Astrocyte (in vitro differentiated cells and primary cell): ENCODE measurements around the gene COG7. TPM values are rescaled to one million over a fixed set of nuclear protein-coding genes. Genes with fewer than 3 reads are reported as not detected.

ENCODE experiments used
- DNase-seq: peaks from one replicate; pipeline ENCODE4 v3.0.0-alpha.2; 2010; ENCODE audit warnings: low read depth
- FAIRE-seq: peaks from 2 replicates; lab custom pipeline; 2011; peaks lifted over from hg19 to GRCh38; lab: Jason Lieb, UNC
- H2AFZ ChIP-seq: 2 replicates; pipeline ENCODE4 v1.6.0; 2012; ENCODE audit warnings: low read depth, low read length, inconsistent platforms
- H3K27ac ChIP-seq: 2 replicates; pipeline ENCODE4 v1.5.1; 2011; ENCODE audit warnings: low read depth, low read length, inconsistent platforms
- H3K27me3 ChIP-seq: 2 replicates; pipeline ENCODE4 v1.6.0; 2011; ENCODE audit warnings: low read length, inconsistent platforms; ENCODE audit not compliant: insufficient read depth
- H3K36me3 ChIP-seq: 2 replicates; pipeline ENCODE4 v1.5.1; 2011; ENCODE audit warnings: low read length, inconsistent platforms; ENCODE audit not compliant: insufficient read depth
- H3K4me1 ChIP-seq: 2 replicates; pipeline ENCODE4 v1.5.1; 2011; ENCODE audit warnings: low read length, inconsistent platforms; ENCODE audit not compliant: insufficient read depth
- H3K4me2 ChIP-seq: 2 replicates; pipeline ENCODE4 v1.6.0; 2012; ENCODE audit warnings: low read length, inconsistent platforms
- H3K4me3 ChIP-seq: 2 replicates; pipeline ENCODE4 v1.5.1; 2011; ENCODE audit warnings: low read depth, mild to moderate bottlenecking, low read length, inconsistent platforms; ENCODE audit not compliant: insufficient read depth
- H3K79me2 ChIP-seq: 2 replicates; pipeline ENCODE4 v1.6.0; 2012; ENCODE audit warnings: mild to moderate bottlenecking, low read length, inconsistent platforms; ENCODE audit not compliant: insufficient read depth
- H3K9ac ChIP-seq: 2 replicates; pipeline ENCODE4 v1.6.0; 2012; ENCODE audit warnings: mild to moderate bottlenecking, low read length, inconsistent platforms
- H3K9me3 ChIP-seq: 2 replicates; pipeline ENCODE4 v1.5.1; 2012; ENCODE audit warnings: low read depth, mild to moderate bottlenecking, low read length, inconsistent platforms; ENCODE audit not compliant: insufficient read depth
- H4K20me1 ChIP-seq: 2 replicates; pipeline ENCODE4 v1.6.0; 2012; ENCODE audit warnings: low read length, inconsistent platforms; ENCODE audit not compliant: insufficient read depth
- H3K27ac Mint-ChIP-seq: one replicate; pipeline ENCODE4 v1.8.0; 2021; ENCODE audit warnings: mild to moderate bottlenecking, mixed read lengths; ENCODE audit not compliant: unreplicated experiment
- H3K27me3 Mint-ChIP-seq: one replicate; pipeline ENCODE4 v1.8.0; 2021; ENCODE audit warnings: low read depth, mixed read lengths; ENCODE audit not compliant: unreplicated experiment
- H3K36me3 Mint-ChIP-seq: one replicate; pipeline ENCODE4 v1.8.0; 2021; ENCODE audit warnings: low read depth, mixed read lengths; ENCODE audit not compliant: unreplicated experiment
- H3K4me1 Mint-ChIP-seq: one replicate; pipeline ENCODE4 v1.8.0; 2021; ENCODE audit warnings: low read depth, mixed read lengths; ENCODE audit not compliant: unreplicated experiment
- H3K4me3 Mint-ChIP-seq: one replicate; pipeline ENCODE4 v1.8.0; 2021; ENCODE audit warnings: mild to moderate bottlenecking, moderate library complexity, mixed read lengths; ENCODE audit not compliant: unreplicated experiment
- H3K9me3 Mint-ChIP-seq: one replicate; pipeline ENCODE4 v1.8.0; 2021; ENCODE audit warnings: mild to moderate bottlenecking, mixed read lengths; ENCODE audit not compliant: unreplicated experiment
- EZH2 ChIP-seq: IDR thresholded peaks from 2 replicates; pipeline ENCODE4 v1.6.1; 2012; ENCODE audit warnings: mild to moderate bottlenecking, low read length, inconsistent platforms; ENCODE audit not compliant: insufficient read depth
- total RNA-seq: library from RNA; stranded (reverse); gene quantifications from 2 replicates; pipeline ENCODE4 v1.2.1, GENCODE V29; 2021
- TF ChIP-seq, protein P1 (sequence below): IDR thresholded peaks from 2 replicates; pipeline ENCODE4 v1.5.1; 2011; ENCODE audit warnings: low read depth, mild to moderate bottlenecking, inconsistent platforms, low read length, moderate library complexity; ENCODE audit not compliant: insufficient read depth

Gene COG7
- total RNA-seq, 1 donor from 2014 or later, result 19.8 TPM

DNA sequence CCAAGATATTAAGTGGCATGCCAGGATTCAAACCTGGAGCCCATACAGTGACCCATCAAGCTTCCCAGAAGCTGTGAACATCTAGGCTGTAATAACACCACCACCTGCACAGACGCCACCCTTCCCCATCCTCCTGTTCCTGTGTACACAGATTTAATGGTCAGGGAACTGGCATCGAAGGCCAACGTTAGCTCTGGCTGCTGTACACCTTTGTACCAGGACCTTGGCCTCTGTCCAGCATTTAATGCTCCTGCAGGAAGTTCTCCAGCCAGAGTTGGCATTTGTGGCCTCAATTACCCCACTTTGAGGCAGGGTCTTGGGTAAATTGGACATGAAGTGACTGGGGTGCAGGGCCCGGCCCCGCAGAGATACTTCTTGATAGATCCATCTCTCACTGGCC, 101.6 kb downstream of the COG7 start:
- H3K4me1 Mint-ChIP-seq, result no peaks in the 10 kb centered on the region
- Histone ChIP-seq H3K4me3 (no peak overlapping the region), H2AFZ (no peak overlapping the region), H3K9ac (no peak overlapping the region), H3K4me1 (no peaks in the 10 kb centered on the region), H4K20me1 (no peaks in the 10 kb centered on the region), H3K27ac (no peak overlapping the region), H3K9me3 (no peaks in the 10 kb centered on the region), H3K4me2 (no peak overlapping the region), H3K27me3 (no peaks in the 10 kb centered on the region), H3K79me2 (no peaks in the 10 kb centered on the region), H3K36me3 (no peaks in the 10 kb centered on the region)
- H3K4me3 Mint-ChIP-seq, result no peak overlapping the region
- H3K9me3 Mint-ChIP-seq, result peaks cover 9% of the 10 kb centered on the region
- no peak for TF ChIP-seq EZH2
- TF ChIP-seq, protein P1, sequence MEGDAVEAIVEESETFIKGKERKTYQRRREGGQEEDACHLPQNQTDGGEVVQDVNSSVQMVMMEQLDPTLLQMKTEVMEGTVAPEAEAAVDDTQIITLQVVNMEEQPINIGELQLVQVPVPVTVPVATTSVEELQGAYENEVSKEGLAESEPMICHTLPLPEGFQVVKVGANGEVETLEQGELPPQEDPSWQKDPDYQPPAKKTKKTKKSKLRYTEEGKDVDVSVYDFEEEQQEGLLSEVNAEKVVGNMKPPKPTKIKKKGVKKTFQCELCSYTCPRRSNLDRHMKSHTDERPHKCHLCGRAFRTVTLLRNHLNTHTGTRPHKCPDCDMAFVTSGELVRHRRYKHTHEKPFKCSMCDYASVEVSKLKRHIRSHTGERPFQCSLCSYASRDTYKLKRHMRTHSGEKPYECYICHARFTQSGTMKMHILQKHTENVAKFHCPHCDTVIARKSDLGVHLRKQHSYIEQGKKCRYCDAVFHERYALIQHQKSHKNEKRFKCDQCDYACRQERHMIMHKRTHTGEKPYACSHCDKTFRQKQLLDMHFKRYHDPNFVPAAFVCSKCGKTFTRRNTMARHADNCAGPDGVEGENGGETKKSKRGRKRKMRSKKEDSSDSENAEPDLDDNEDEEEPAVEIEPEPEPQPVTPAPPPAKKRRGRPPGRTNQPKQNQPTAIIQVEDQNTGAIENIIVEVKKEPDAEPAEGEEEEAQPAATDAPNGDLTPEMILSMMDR, result no peak
- no peak overlapping the region for H3K27ac Mint-ChIP-seq
- DNase-seq, result no peak
- H3K36me3 Mint-ChIP-seq, result no peaks in the 10 kb centered on the region
- FAIRE-seq, result no peak
- H3K27me3 Mint-ChIP-seq, result peaks cover 40% of the 10 kb centered on the region

DNA sequence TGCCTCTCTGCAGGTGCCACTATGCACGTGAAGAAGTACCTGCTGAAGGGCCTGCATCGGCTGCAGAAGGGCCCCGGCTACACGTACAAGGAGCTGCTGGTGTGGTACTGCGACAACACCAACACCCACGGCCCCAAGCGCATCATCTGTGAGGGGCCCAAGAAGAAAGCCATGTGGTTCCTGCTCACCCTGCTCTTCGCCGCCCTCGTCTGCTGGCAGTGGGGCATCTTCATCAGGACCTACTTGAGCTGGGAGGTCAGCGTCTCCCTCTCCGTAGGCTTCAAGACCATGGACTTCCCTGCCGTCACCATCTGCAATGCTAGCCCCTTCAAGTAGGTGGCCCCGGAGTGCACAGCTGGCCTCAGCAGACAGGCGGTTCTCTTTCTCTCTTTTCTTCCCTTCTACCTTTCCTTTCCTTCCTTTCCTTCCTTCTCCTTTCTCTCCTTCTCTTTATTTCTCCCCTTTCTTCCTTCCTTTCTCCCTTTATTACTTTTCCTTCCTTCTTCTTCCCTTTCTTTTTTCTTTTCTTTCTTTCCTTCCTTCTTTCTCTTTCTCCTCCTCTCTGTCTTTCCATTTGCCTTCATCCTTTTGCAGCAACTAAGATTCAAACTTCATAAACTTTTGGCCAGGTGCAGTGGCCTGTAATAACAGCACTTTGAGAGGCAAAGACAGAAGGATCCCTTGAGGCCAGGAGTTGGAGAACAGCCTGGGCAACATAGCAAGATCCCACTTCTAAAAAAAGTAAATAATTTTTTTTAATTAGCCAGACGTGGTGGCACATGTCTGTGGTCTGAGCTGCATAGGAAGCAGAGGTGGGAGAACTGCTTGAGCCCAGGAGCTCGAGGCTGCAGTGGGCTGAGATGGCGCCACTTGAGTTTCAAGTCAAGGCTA, 104.2 kb downstream of the COG7 start:
- H3K27ac Mint-ChIP-seq, result no peak overlapping the region
- no peaks in the 10 kb centered on the region for H3K36me3 Mint-ChIP-seq
- H3K4me3 Mint-ChIP-seq, result no peak overlapping the region
- Histone ChIP-seq H3K9ac (no peak overlapping the region), H3K27me3 (no peaks in the 10 kb centered on the region), H3K9me3 (no peaks in the 10 kb centered on the region), H3K27ac (no peak overlapping the region), H4K20me1 (no peaks in the 10 kb centered on the region), H3K4me2 (no peak overlapping the region), H2AFZ (no peak overlapping the region), H3K36me3 (no peaks in the 10 kb centered on the region), H3K4me1 (no peaks in the 10 kb centered on the region), H3K4me3 (no peak overlapping the region), H3K79me2 (no peaks in the 10 kb centered on the region)
- no peak for FAIRE-seq
- peaks cover 11% of the 10 kb centered on the region for H3K9me3 Mint-ChIP-seq
- DNase-seq, result no peak
- H3K27me3 Mint-ChIP-seq, result peaks cover 42% of the 10 kb centered on the region
- no peaks in the 10 kb centered on the region for H3K4me1 Mint-ChIP-seq
- no peak for TF ChIP-seq EZH2
- TF ChIP-seq, protein P1, result no peak

DNA sequence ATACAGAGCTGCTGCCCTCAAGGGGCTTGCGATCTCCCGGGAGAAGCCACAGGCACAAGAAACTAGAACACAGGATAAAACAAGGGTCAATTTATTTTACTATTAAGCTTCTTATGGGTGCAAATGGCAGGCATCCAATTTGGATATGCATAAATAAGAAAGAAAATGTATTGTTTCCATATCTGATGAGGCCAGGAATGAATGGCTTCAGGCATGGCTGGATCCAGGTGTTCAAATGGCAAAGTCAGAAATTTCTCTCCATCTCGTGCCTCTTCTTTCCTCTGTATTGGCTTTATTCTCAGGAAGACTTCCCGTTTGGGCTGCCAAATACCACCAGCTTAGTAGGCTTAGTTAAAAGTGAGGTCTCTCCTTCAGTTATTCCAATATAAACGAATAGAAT, 107.8 kb downstream of the COG7 start:
- Histone ChIP-seq H3K36me3 (no peaks in the 10 kb centered on the region), H2AFZ (no peak overlapping the region), H3K4me1 (no peaks in the 10 kb centered on the region), H3K9me3 (no peaks in the 10 kb centered on the region), H3K79me2 (no peaks in the 10 kb centered on the region), H3K4me3 (no peak overlapping the region), H3K4me2 (no peak overlapping the region), H3K27ac (no peak overlapping the region), H4K20me1 (no peaks in the 10 kb centered on the region), H3K27me3 (no peaks in the 10 kb centered on the region), H3K9ac (no peak overlapping the region)
- FAIRE-seq (no peak), DNase-seq (no peak)
- no peak overlapping the region for H3K27ac Mint-ChIP-seq
- peaks cover 27% of the 10 kb centered on the region for H3K27me3 Mint-ChIP-seq
- peaks cover 2% of the 10 kb centered on the region for H3K9me3 Mint-ChIP-seq
- no peak overlapping the region for H3K4me3 Mint-ChIP-seq
- H3K4me1 Mint-ChIP-seq, result no peaks in the 10 kb centered on the region
- TF ChIP-seq, protein P1, result no peak
- TF ChIP-seq EZH2, result no peak
- H3K36me3 Mint-ChIP-seq, result no peaks in the 10 kb centered on the region
